Measurements from ENCODE around the gene C10orf90. TPM values are rescaled to one million over a fixed set of nuclear protein-coding genes. Genes with fewer than 3 reads are reported as not detected.

C10orf90 gene
- total RNA-seq, 4 donors from 2014 or later: not detected

GRCh38 chr10:126375299-126375698 lies 295.2 kb downstream of the C10orf90 start:
- DNase-seq (ENCODE audit: low spot score in 2 of 2): no peak
- Histone ChIP-seq H3K36me3 (no peaks in the 10 kb centered on the region), H3K9me3 (peaks cover 0 to 10% (median 3%) of the 10 kb centered on the region in 4 donors), H3K4me1 (no peaks in the 10 kb centered on the region), H3K4me3 (no peak overlapping the region), H3K27ac (no peak overlapping the region), H3K27me3 (no peaks in the 10 kb centered on the region)
- no peak for TF ChIP-seq CTCF (IDR thresholded peaks at IDR 0.05)
- TF ChIP-seq POLR2A (IDR thresholded peaks at IDR 0.05): no peak
- no peak for TF ChIP-seq EP300 (IDR thresholded peaks at IDR 0.05)

Other genes starting within 250 kb of the C10orf90 start
- 10 to 100 TPM; 57.3 to 76.7 (median 63.7) TPM for gene DOCK1, start 234.7 kb upstream of the C10orf90 start, total RNA-seq